Immature natural killer cell (primary cell): ENCODE measurements around the gene PAF1. TPM values are rescaled to one million over a fixed set of nuclear protein-coding genes. Genes with fewer than 3 reads are reported as not detected.
A peak's percentile ranks its signal among the peaks of the same experiment; 100 is the strongest.

Source experiments
- DNase-seq, 3 donors: peaks; one replicate each; pipeline ENCODE4 v3.0.0; 2022; ENCODE audit warnings: mixed read lengths in 1 of 3
- H3K27ac Mint-ChIP-seq, 6 donors: one replicate each; pipeline ENCODE4 v1.8.0; 2020; ENCODE audit warnings: mixed read lengths in 6 of 6, mild to moderate bottlenecking in 5 of 6, inconsistent platforms in 4 of 6, moderate library complexity in 3 of 6
- H3K27me3 Mint-ChIP-seq, 3 donors: one replicate each; pipeline ENCODE4 v1.8.0; 2020 to 2021; ENCODE audit warnings: low read depth in 3 of 3, mild to moderate bottlenecking in 3 of 3, mixed read lengths in 3 of 3, moderate library complexity in 3 of 3, inconsistent platforms in 1 of 3
- H3K36me3 Mint-ChIP-seq, 3 donors: one replicate each; pipeline ENCODE4 v1.8.0; 2020; ENCODE audit warnings: mixed read lengths in 3 of 3, inconsistent platforms in 2 of 3, mild to moderate bottlenecking in 2 of 3
- H3K4me1 Mint-ChIP-seq, 2 donors: one replicate each; pipeline ENCODE4 v1.8.0; 2020; ENCODE audit warnings: inconsistent platforms in 2 of 2, mild to moderate bottlenecking in 2 of 2, mixed read lengths in 2 of 2, moderate library complexity in 1 of 2
- H3K4me3 Mint-ChIP-seq, 5 donors: one replicate each; pipeline ENCODE4 v1.8.0; 2020; ENCODE audit warnings: mild to moderate bottlenecking in 5 of 5, mixed read lengths in 5 of 5, inconsistent platforms in 3 of 5, moderate library complexity in 3 of 5
- H3K9me3 Mint-ChIP-seq, 6 donors: one replicate each; pipeline ENCODE4 v1.8.0; 2020; ENCODE audit warnings: mild to moderate bottlenecking in 6 of 6, mixed read lengths in 6 of 6, inconsistent platforms in 4 of 6, moderate library complexity in 3 of 6
- polyA plus RNA-seq, 3 donors: library from polyadenylated mRNA; unstranded; fragments of 300-500 nt; fragmentation: Illumina TruSeq; gene quantifications; one replicate each; pipeline ENCODE4 v1.2.3, GENCODE V29; 2021

PAF1 gene
- 10 to 100 TPM; 18.9 to 48.1 (median 31.6) TPM for polyA plus RNA-seq

GRCh38 chr19:39390751-39391437 lies at the start of gene PAF1, which contains the start of gene MED29:
Gene PAF1 (minus strand): TSS chr19:39391106. CDS start chr19:39390864, 242 bp downstream.
Gene MED29 (plus strand): TSS chr19:39391378. CDS start chr19:39391423, 45 bp downstream.
- peak within 1 kb of the TSS; percentile 94 to 98 (median 96) for H3K4me3 Mint-ChIP-seq
- DNase-seq, result peak; percentile 99
- no peaks in the 10 kb centered on the region for H3K9me3 Mint-ChIP-seq
- H3K36me3 Mint-ChIP-seq, result peaks cover 8 to 30% (median 14%) of the 10 kb centered on the region in 3 donors
- H3K27me3 Mint-ChIP-seq, result peaks cover 3 to 10% (median 9%) of the 10 kb centered on the region in 3 donors
- peaks cover 36% of the 10 kb centered on the region in 2 donors for H3K4me1 Mint-ChIP-seq
- H3K27ac Mint-ChIP-seq, result peak within 1 kb of the TSS; percentile 97 to 99 (median 98)

DNA sequence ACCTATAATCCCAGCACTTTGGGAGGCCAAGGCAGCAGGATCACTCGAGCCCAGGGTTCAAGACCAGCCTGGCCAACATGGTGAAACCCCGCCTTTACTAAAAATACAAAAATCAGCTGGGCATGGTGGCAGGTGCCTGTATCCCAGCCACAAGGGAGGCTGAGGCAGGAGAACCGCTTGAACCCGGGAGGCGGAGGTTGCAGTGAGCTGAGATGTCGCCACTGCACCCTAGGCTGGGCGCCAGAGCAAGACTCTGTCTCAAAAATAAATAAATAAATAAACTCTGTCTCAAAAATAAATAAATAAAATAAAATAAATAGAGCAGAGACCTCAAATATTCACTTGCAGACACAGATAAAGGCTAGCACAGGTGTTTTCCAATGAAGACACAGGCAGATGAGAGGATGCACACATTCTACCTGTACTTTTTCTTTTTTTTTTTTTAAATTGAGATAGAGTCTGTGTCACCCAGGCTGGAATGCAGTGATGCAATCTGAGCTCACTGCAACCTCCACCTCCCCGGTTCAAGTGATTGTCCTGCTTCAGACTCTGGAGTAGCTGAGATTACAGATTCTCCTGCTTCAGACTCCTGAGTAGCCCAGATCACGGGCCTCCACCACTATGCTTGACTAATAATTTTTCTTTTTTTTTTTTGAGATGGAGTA lies 47.5 kb upstream of the PAF1 start:
- Mint-ChIP-seq H3K4me1 (peaks cover 29 to 35% of the 10 kb centered on the region in 2 donors), H3K27me3 (peaks cover 16 to 24% (median 17%) of the 10 kb centered on the region in 3 donors)

DNA sequence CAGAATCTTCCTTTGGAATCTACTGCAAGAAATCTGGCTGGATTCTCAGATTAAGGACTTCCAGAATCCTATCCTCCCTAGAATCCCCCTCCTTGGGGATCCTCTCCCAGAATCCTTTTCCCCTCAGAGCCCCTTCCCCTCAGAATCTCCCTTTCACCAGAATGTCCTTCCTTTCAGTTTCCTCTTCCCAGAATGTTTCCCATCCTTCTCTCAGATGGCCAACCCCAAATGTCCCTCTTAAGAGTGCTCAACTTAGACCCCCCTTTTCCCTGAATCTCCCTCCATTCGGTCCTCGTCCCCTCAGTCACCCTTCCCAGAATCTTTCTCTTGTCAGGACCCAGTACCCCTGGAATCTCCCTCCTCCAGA lies 45.4 kb upstream of the PAF1 start:
- Mint-ChIP-seq H3K4me1 (peaks cover 35 to 43% of the 10 kb centered on the region in 2 donors), H3K36me3 (peaks cover 6 to 24% (median 14%) of the 10 kb centered on the region in 3 donors), H3K4me3 (peak overlapping the region; percentile 93 to 99 (median 95))

More for the DNA sequence above, 47.5 kb upstream of the PAF1 start:
- DNase-seq, result no peak
- H3K9me3 Mint-ChIP-seq, result no peaks in the 10 kb centered on the region
- H3K27ac Mint-ChIP-seq, result no peak overlapping the region
- peaks cover under 1 to 15% (median 10%) of the 10 kb centered on the region in 3 donors for H3K36me3 Mint-ChIP-seq
- H3K4me3 Mint-ChIP-seq, result peak overlapping the region in 2 of 5 donors; percentile 12 to 41

DNA sequence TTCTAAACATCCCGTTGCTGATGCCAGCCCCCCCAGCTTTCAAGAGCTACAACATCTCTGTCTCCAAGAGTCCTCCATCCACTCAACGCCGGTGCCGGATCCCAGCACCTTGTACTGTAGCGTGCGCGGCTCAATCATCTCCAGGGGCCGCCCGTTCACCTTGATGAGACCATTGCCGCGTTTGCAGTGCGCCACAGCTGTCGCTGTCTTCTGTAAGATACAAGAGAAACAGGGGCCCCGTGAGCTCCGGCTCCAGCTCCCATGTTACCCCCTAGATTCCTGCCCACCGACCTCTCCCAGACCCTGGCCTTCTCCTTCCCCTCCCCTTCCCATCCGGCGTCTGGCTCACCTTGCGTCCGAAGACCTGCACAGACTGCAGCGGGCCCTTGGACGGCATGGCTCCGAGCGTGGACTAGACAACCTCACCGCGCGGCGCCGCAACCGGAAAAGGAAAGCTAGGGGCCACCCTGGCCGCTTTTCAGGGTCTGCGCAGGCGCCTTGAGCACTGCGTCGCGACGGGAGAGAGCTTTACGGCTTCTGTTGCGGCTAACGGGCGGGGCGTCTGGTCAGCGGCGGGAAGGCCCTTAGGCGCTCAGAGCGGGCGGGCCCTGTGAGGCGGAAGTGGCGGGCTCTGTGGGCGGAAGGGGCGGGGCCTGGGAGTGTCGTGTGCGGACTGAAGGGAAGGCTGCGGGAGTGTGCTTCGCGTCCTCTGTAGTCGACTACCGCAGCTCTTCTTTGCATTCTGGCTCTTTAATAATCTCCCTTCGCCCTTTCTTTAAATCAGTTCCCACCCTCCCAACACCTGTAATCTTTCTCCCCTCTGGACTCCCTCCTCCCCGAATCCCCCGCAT lies 44.8 kb upstream of the PAF1 start, which contains the start of gene RPS16:
RPS16 (minus strand) TSS at position 451 of the 851 bp plus-strand sequence; CDS start at position 397, 54 bp downstream.
- H3K9me3 Mint-ChIP-seq, result no peaks in the 10 kb centered on the region
- peak; percentile 99 for DNase-seq
- peak within 1 kb of the TSS; percentile 93 to 99 (median 95) for H3K4me3 Mint-ChIP-seq
- H3K27me3 Mint-ChIP-seq, result peaks cover 16 to 21% (median 17%) of the 10 kb centered on the region in 3 donors
- H3K4me1 Mint-ChIP-seq, result peaks cover 35 to 43% of the 10 kb centered on the region in 2 donors
- peak within 1 kb of the TSS; percentile 93 to 99 (median 98) for H3K27ac Mint-ChIP-seq
- H3K36me3 Mint-ChIP-seq, result peaks cover 6 to 24% (median 14%) of the 10 kb centered on the region in 3 donors

More for the DNA sequence above, 45.4 kb upstream of the PAF1 start:
- H3K27me3 Mint-ChIP-seq, result peaks cover 16 to 21% (median 17%) of the 10 kb centered on the region in 3 donors
- H3K27ac Mint-ChIP-seq, result peak overlapping the region; percentile 93 to 99 (median 98)
- DNase-seq, result no peak
- no peaks in the 10 kb centered on the region for H3K9me3 Mint-ChIP-seq

DNA sequence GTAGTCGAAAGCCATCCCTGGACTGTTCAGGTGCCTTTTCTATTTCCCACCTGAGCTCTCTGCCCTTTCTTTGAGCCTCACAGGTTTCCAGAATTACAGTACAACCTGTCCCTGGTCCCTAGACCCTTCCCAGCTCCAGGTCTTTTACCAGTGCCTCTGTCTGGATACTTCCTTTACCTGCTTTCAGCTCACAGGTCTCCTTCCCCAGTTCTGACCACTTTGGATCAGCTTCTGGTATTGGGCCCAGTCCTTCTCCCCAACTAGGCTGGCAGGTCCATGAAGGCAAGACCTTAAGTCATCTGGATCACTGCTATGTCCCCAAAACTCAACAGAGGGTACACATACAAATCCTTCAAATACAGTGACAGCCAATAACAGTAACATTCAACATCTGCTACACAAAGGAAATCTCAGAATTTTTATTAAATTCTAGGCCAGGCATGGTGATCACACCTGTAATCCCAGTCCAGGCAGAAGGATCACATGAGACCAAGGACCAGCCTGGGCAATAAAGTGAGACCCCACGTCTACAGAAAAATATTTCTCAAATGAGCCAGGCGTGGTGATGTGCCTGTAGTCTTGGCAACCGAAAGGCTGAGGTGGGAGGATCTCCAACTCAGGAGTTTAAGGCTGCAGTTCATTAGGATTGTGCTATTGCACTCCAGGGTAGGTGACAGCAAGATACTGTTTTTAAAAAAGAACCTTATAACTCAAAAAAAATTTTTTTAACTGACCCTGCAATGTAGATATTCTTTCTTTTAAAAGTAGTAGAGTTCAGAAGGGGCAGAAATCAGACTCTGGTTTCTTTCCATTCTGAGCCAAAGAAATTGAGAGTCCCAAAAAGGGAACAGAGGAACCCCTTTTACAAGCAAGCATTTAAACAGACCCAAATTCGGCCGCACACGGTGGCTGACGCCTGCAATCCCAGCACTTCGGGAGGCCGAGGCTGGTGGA lies 43.5 kb upstream of the PAF1 start:
- DNase-seq, result no peak
- peaks cover 6 to 24% (median 14%) of the 10 kb centered on the region in 3 donors for H3K36me3 Mint-ChIP-seq
- H3K4me3 Mint-ChIP-seq, result peak overlapping the region; percentile 54 to 99 (median 93)
- H3K27ac Mint-ChIP-seq, result peak overlapping the region; percentile 67 to 97 (median 83)
- H3K27me3 Mint-ChIP-seq, result peaks cover 16 to 21% (median 17%) of the 10 kb centered on the region in 3 donors
- H3K9me3 Mint-ChIP-seq, result no peaks in the 10 kb centered on the region
- peaks cover 35 to 43% of the 10 kb centered on the region in 2 donors for H3K4me1 Mint-ChIP-seq

DNA sequence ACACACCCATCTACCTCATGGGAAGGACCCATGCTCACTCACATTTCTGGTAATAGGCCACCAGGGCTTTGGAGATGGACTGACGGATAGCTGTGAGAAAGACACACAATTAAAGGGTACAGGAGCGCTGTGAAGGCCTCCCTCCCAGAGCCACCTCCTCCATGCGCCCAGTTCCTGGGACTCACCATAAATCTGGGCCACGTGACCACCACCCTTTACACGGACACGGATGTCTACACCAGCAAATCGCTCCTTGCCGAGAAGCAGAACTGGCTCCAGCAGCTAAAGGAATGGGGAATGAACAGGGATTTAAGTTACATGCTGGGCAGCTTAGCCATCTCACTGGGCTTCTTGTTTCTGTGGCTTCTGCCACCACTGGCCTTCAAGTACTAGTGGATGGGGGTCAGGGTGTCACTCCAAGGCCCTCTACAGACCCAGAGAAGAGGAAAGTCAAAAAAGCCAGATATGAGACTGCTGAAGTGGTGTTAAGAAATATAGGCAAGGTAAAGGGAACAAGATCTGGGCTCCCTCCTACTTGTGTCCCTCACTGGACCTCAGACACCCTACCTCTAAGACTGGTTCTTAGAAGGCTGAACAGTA lies 42.7 kb upstream of the PAF1 start:
- no peaks in the 10 kb centered on the region for H3K9me3 Mint-ChIP-seq
- H3K4me3 Mint-ChIP-seq, result peak overlapping the region in 4 of 5 donors; percentile 29 to 94 (median 55)
- peak overlapping the region; percentile 32 to 93 (median 82) for H3K27ac Mint-ChIP-seq
- no peak for DNase-seq
- peaks cover 6 to 24% (median 14%) of the 10 kb centered on the region in 3 donors for H3K36me3 Mint-ChIP-seq
- peaks cover 16 to 18% (median 17%) of the 10 kb centered on the region in 3 donors for H3K27me3 Mint-ChIP-seq
- peaks cover 35 to 43% of the 10 kb centered on the region in 2 donors for H3K4me1 Mint-ChIP-seq

DNA sequence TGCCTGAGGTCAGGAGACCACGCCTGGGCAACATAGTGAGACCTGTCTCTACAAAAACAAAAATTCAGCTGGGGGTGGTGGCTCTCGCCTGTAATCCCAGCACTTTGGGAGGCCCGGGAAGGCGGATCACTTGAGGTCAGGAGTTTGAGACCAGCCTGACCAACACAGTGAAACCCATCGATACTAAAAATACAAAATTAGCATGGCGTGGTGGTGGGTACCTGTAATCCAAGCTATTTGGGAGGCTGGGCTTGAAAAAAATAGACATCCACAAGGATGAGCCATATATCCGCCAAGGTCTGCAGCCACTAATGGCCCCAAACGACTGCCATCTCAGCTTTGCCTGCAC lies 41.7 kb upstream of the PAF1 start:
- no peak for DNase-seq
- H3K9me3 Mint-ChIP-seq, result no peaks in the 10 kb centered on the region
- peak overlapping the region in 2 of 5 donors; percentile 33 to 44 for H3K4me3 Mint-ChIP-seq
- H3K27me3 Mint-ChIP-seq, result peaks cover 13 to 18% (median 13%) of the 10 kb centered on the region in 3 donors
- peak overlapping the region in 4 of 6 donors; percentile 10 to 82 (median 54) for H3K27ac Mint-ChIP-seq
- peaks cover 35 to 43% of the 10 kb centered on the region in 2 donors for H3K4me1 Mint-ChIP-seq
- H3K36me3 Mint-ChIP-seq, result peaks cover 6 to 24% (median 14%) of the 10 kb centered on the region in 3 donors

GRCh38 chr19:39430675-39431593 lies 40.0 kb upstream of the PAF1 start:
- Mint-ChIP-seq H3K27ac (peak overlapping the region in 3 of 6 donors; percentile 28 to 72 (median 49)), H3K36me3 (peaks cover 7 to 24% (median 14%) of the 10 kb centered on the region in 3 donors), H3K27me3 (peaks cover 6 to 9% (median 6%) of the 10 kb centered on the region in 3 donors), H3K4me3 (no peak overlapping the region), H3K9me3 (no peaks in the 10 kb centered on the region), H3K4me1 (peaks cover 26 to 33% of the 10 kb centered on the region in 2 donors)
- DNase-seq, result peak in 1 of 3 donors; percentile 41

- no peak for DNase-seq
- no peak overlapping the region for H3K27ac Mint-ChIP-seq
- no peaks in the 10 kb centered on the region for H3K9me3 Mint-ChIP-seq
- H3K36me3 Mint-ChIP-seq, result peaks cover 4 to 16% (median 12%) of the 10 kb centered on the region in 3 donors
- peaks cover 7 to 9% of the 10 kb centered on the region in 2 donors for H3K4me1 Mint-ChIP-seq
- H3K27me3 Mint-ChIP-seq, result no peaks in the 10 kb centered on the region
- no peak overlapping the region for H3K4me3 Mint-ChIP-seq
These were observed 37.6 kb upstream of the PAF1 start for GRCh38 chr19:39428283-39429112.

- no peak overlapping the region for H3K4me3 Mint-ChIP-seq
- no peak overlapping the region for H3K27ac Mint-ChIP-seq
- no peaks in the 10 kb centered on the region for H3K9me3 Mint-ChIP-seq
These were observed 36.8 kb upstream of the PAF1 start for GRCh38 chr19:39427707-39428106.

More at GRCh38 chr19:39427707-39428106, 36.8 kb upstream of the PAF1 start:
- H3K4me1 Mint-ChIP-seq, result peaks cover 1 to 2% of the 10 kb centered on the region in 2 donors
- no peak for DNase-seq
- peaks cover 0 to 8% (median 5%) of the 10 kb centered on the region in 3 donors for H3K36me3 Mint-ChIP-seq
- peaks cover 0 to 2% (median 0%) of the 10 kb centered on the region in 3 donors for H3K27me3 Mint-ChIP-seq
